Measurements from ENCODE around the gene TFPT.

DNA sequence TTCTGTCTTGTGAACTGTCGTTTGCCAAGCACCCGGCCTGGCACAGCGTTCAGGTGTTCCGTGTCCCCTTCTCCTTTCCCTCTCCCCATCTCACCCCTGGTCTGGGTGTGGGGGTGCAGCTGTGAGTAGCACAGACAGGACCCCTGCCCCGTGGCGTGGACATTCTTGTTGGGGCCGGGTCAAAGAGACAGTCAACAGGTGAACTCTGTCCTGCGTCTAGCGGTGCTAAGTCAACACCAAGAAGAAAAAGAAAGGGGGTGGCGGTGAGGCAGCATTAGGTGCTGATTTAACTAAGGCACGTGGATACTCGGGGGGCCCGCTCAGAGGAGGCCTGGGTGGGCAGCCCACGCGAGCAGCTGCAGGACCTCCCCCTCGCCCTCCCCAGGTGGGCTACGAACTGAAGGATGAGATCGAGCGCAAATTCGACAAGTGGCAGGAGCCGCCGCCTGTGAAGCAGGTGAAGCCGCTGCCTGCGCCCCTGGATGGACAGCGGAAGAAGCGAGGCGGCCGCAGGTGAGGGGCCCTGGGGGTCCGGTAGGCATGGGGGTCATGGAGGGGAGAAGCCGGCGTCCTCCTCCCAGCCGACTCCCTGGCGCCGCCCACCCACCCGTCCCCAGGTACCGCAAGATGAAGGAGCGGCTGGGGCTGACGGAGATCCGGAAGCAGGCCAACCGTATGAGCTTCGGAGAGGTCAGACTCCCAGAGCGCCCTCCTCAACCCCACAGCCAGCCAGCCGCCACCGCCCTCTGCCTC lies 12.4 kb upstream of the TFPT start:
- TF ChIP-seq ZFX (CRISPR knock-in tag; IDR thresholded peaks at IDR 0.05; ENCODE audit: low read depth) (no peak), TCF12 (IDR thresholded peaks at IDR 0.05) (no peak), TCF12 (CRISPR knock-in tag; IDR thresholded peaks at IDR 0.05) (no peak), ZNF766 (CRISPR knock-in tag; IDR thresholded peaks at IDR 0.05; ENCODE audit: borderline replicate concordance) (no peak), ISL2 (CRISPR knock-in tag; IDR thresholded peaks at IDR 0.05) (no peak), MXI1 (IDR thresholded peaks at IDR 0.05; ENCODE audit: borderline replicate concordance, low read depth, low read length) (no peak), DPF2 (CRISPR knock-in tag; IDR thresholded peaks at IDR 0.05; ENCODE audit: borderline replicate concordance, low read depth) (no peak), KLF11 (CRISPR knock-in tag; IDR thresholded peaks at IDR 0.05) (no peak)
- TF ChIP-seq, protein P1, sequence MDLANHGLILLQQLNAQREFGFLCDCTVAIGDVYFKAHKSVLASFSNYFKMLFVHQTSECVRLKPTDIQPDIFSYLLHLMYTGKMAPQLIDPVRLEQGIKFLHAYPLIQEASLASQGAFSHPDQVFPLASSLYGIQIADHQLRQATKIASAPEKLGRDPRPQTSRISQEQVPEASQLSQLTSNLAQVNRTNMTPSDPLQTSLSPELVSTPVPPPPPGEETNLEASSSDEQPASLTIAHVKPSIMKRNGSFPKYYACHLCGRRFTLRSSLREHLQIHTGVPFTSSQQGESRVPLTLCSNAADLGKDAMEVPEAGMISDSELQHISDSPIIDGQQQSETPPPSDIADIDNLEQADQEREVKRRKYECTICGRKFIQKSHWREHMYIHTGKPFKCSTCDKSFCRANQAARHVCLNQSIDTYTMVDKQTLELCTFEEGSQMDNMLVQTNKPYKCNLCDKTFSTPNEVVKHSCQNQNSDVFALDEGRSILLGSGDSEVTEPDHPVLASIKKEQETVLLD (CRISPR knock-in tag; IDR thresholded peaks at IDR 0.05; ENCODE audit: low read depth) = no peak
- TF ChIP-seq, protein P2, sequence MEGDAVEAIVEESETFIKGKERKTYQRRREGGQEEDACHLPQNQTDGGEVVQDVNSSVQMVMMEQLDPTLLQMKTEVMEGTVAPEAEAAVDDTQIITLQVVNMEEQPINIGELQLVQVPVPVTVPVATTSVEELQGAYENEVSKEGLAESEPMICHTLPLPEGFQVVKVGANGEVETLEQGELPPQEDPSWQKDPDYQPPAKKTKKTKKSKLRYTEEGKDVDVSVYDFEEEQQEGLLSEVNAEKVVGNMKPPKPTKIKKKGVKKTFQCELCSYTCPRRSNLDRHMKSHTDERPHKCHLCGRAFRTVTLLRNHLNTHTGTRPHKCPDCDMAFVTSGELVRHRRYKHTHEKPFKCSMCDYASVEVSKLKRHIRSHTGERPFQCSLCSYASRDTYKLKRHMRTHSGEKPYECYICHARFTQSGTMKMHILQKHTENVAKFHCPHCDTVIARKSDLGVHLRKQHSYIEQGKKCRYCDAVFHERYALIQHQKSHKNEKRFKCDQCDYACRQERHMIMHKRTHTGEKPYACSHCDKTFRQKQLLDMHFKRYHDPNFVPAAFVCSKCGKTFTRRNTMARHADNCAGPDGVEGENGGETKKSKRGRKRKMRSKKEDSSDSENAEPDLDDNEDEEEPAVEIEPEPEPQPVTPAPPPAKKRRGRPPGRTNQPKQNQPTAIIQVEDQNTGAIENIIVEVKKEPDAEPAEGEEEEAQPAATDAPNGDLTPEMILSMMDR (CRISPR knock-in tag; IDR thresholded peaks at IDR 0.05) = no peak
- TF ChIP-seq, protein P3, sequence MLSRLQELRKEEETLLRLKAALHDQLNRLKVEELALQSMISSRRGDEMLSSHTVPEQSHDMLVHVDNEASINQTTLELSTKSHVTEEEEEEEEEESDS (CRISPR knock-in tag; IDR thresholded peaks at IDR 0.05; ENCODE audit: borderline replicate concordance) = no peak
- TF ChIP-seq, protein P4, sequence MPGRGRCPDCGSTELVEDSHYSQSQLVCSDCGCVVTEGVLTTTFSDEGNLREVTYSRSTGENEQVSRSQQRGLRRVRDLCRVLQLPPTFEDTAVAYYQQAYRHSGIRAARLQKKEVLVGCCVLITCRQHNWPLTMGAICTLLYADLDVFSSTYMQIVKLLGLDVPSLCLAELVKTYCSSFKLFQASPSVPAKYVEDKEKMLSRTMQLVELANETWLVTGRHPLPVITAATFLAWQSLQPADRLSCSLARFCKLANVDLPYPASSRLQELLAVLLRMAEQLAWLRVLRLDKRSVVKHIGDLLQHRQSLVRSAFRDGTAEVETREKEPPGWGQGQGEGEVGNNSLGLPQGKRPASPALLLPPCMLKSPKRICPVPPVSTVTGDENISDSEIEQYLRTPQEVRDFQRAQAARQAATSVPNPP (CRISPR knock-in tag; IDR thresholded peaks at IDR 0.05) = no peak
- TF ChIP-seq, protein P5, sequence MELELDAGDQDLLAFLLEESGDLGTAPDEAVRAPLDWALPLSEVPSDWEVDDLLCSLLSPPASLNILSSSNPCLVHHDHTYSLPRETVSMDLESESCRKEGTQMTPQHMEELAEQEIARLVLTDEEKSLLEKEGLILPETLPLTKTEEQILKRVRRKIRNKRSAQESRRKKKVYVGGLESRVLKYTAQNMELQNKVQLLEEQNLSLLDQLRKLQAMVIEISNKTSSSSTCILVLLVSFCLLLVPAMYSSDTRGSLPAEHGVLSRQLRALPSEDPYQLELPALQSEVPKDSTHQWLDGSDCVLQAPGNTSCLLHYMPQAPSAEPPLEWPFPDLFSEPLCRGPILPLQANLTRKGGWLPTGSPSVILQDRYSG (CRISPR knock-in tag; IDR thresholded peaks at IDR 0.05) = no peak
- TF ChIP-seq, protein P6, sequence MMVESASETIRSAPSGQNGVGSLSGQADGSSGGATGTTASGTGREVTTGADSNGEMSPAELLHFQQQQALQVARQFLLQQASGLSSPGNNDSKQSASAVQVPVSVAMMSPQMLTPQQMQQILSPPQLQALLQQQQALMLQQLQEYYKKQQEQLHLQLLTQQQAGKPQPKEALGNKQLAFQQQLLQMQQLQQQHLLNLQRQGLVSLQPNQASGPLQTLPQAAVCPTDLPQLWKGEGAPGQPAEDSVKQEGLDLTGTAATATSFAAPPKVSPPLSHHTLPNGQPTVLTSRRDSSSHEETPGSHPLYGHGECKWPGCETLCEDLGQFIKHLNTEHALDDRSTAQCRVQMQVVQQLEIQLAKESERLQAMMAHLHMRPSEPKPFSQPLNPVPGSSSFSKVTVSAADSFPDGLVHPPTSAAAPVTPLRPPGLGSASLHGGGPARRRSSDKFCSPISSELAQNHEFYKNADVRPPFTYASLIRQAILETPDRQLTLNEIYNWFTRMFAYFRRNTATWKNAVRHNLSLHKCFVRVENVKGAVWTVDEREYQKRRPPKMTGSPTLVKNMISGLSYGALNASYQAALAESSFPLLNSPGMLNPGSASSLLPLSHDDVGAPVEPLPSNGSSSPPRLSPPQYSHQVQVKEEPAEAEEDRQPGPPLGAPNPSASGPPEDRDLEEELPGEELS (CRISPR knock-in tag; IDR thresholded peaks at IDR 0.05) = no peak
